GM12891 (cell line): ENCODE measurements around the gene ZBTB20.

Experiments
- DNase-seq: peaks from one replicate; pipeline ENCODE4 v3.0.0; 2011; ENCODE audit warnings: low spot score; ENCODE audit not compliant: insufficient read length
- FAIRE-seq: peaks from 2 replicates; lab custom pipeline; 2011; peaks lifted over from hg19 to GRCh38; lab: Jason Lieb, UNC
- PAX5 ChIP-seq: IDR thresholded peaks from 2 replicates; pipeline ENCODE4 v1.6.1; 2011; ENCODE audit warnings: low read length, moderate library complexity, mild to moderate bottlenecking; ENCODE audit not compliant: insufficient read depth, severe bottlenecking
- POLR2A ChIP-seq: IDR thresholded peaks from 2 replicates; pipeline ENCODE4 v1.6.1; 2011; ENCODE audit warnings: low read depth, low read length, control low read depth
- POLR2AphosphoS5 ChIP-seq: IDR thresholded peaks from 2 replicates; pipeline ENCODE4 v1.6.1; 2011; ENCODE audit warnings: low read depth, low read length, control low read depth
- POU2F2 ChIP-seq: IDR thresholded peaks from 2 replicates; pipeline ENCODE4 v1.6.1; 2011; ENCODE audit warnings: low read depth, mild to moderate bottlenecking, control low read depth, low read length, moderate library complexity
- SPI1 ChIP-seq: IDR thresholded peaks from 2 replicates; pipeline ENCODE4 v1.6.1; 2011; ENCODE audit warnings: low read depth, low read length, control low read depth
- TAF1 ChIP-seq: IDR thresholded peaks from 2 replicates; pipeline ENCODE4 v1.6.1; 2011; ENCODE audit warnings: low read depth, low read length, control low read depth

ZBTB20 gene

DNA sequence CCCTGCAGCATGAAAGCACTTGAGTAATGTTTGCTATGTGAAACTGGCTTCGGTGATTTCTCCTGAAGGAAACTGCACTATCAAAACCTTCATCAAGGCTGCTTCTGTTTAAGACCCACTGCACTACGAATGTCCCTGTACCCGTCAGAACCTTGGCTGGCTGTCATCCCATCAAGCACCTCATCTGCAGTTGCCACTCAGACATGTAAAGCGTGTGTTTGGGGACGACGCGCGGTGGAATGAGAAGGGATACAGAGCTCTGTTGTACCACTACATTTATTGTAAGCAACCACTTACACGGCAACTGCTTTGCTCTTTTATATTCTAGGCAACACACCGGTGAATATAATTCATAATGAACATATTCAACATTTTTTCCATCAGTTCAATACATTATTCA is 705.7 kb downstream of the ZBTB20 start:
- FAIRE-seq (no peak), DNase-seq (no peak)
- no peak for TF ChIP-seq POU2F2
- no peak for TF ChIP-seq POLR2AphosphoS5
- TF ChIP-seq SPI1 = no peak
- no peak for TF ChIP-seq TAF1
- TF ChIP-seq POLR2A = no peak
- TF ChIP-seq PAX5 = no peak

DNA sequence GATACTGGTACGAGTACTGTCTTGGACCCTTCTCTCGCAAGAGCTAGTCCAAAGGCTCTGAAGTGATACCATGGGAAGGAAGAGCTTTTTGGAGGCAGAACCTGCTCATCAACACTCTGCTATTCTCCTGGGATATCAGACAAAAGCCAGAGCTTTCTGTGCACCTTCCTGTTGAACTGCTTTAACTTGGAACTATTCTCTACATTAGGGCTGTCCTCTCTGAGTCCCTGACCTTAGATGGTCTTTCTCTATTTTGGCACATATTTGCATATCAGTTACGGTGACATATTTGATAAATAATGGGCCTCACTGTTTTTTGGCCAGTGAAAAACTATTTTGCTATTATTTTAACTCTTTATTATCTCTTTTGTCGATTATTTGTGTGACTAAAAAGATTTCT is 706.4 kb downstream of the ZBTB20 start:
- FAIRE-seq (no peak), DNase-seq (no peak)
- TF ChIP-seq POLR2A (no peak), SPI1 (no peak), POU2F2 (no peak)

DNA sequence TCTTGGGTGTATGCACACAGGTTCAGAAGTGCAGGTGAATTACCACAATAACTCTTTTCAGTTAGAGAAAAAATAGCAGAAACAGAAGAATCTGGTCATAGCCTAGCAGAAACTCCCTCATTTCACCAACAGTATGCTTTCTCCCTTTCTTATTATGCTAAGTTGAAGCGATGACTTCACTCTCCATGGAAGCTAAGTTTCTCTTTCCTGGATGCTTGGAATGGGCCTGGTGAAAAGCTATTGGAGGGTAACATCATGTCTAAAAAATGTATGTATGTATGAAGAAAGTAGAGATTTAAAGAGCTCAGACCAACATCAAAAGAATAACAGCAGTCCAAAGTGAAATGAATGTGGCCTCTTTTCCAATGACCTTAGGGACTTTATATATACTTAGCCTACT is 707.8 kb downstream of the ZBTB20 start:
- TF ChIP-seq POLR2AphosphoS5 (no peak), TAF1 (no peak), POU2F2 (no peak), POLR2A (no peak), PAX5 (no peak), SPI1 (no peak)
- DNase-seq (no peak), FAIRE-seq (no peak)

DNA sequence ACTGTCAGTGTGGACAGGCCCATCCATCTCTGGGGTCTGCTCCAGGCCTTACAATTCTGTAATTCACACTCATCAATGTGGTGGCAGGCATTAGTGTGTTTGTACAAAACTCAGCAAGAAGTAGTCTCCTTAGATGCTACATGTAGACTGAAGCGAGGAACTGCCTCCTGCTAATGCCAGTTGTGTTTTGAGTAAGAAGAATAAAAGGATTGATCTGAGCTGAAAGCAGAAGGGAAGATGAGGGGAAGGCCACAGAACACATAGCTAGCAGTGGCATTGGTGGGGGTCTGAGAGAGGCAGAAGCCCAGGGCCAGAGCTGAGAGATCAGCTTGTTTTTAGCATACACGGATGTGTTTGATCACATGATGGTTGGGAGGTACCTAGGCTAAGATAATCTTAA is 709.2 kb downstream of the ZBTB20 start:
- TF ChIP-seq POU2F2 = no peak
- no peak for TF ChIP-seq SPI1
- TF ChIP-seq POLR2AphosphoS5 = no peak
- TF ChIP-seq POLR2A = no peak
- no peak for TF ChIP-seq PAX5
- TF ChIP-seq TAF1 = no peak
- FAIRE-seq (peak; percentile 80), DNase-seq (no peak)

DNA sequence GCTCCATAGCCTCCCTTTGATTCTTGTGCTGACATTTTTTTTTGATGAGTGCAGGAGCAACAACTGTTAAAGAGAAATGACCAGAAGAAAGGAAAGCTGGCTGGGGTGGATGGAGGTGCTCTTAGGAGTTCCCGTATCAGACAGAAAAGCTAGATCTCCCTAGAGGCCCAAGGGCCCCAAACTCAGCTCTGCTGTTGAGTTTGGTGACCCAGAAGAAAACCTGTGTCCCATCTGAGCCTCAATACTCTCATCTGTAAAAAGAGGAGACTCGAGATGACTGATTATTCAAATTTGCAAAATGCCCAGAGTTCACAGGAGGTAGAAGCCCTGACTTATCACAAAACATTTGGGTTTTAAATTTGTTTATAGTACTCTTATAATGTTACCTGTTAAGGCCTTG is 710.9 kb downstream of the ZBTB20 start:
- TF ChIP-seq POLR2AphosphoS5 = no peak
- no peak for TF ChIP-seq POU2F2
- TF ChIP-seq TAF1 = no peak
- no peak for TF ChIP-seq PAX5
- no peak for TF ChIP-seq POLR2A
- no peak for TF ChIP-seq SPI1
- FAIRE-seq (no peak), DNase-seq (no peak)

DNA sequence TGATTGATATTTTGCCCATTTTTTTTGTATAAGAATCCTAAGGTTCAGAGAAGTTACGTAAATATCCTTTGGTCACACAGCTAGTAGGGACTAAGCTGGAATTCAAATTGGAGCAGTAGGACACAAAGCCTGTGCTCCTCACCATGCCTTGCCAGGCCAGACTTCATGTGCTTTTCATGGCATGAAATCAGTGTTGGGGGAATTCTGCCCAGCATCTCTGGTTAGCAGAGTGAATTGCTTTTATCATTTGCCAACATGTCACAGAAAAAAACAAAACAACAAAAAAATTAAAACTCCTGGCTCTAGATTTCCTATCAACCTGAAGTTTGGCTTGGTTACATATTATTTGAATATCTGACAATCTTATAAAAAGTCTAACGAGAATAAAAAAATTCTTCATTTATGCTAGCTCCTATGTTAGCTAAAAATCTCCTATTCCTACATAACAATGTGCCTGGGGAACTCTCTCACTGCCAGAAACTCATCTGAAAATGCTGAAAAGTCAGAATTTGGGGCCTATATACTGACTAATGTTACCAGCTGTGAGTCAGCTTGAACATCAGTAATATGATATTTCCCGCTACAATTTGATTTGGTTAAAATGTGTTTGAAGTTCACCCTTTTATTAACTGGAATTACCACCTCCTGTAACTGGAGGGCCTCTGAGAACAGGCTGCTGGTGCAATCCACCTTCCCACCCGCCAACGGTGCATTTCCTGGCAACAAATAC is 711.5 kb downstream of the ZBTB20 start:
- DNase-seq = no peak
- no peak for FAIRE-seq
- TF ChIP-seq PAX5 (no peak), TAF1 (no peak), POU2F2 (no peak), SPI1 (no peak), POLR2A (no peak), POLR2AphosphoS5 (no peak)

DNA sequence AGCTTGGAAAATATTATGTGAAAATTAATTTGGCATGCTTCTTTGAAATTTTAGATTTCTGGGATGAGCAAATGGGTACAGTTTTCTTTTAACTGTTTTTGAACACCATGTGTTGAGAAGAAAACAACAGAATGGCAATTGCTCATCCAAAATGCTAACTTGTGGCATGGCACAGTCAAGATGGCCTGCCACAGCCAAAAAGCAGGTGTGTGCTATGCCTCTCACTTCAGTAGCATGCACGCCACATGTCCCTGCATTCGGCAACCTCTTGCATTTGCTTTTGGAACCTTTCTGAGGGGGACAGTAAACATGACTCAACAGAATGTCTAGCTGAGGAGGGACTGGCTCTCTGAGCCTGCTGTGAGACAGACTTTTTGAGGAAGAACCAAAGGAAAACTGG is 714.8 kb downstream of the ZBTB20 start:
- DNase-seq = no peak
- TF ChIP-seq POU2F2 = no peak
- TF ChIP-seq POLR2AphosphoS5 = no peak
- TF ChIP-seq POLR2A = no peak
- no peak for TF ChIP-seq TAF1
- no peak for TF ChIP-seq PAX5
- no peak for TF ChIP-seq SPI1
- peak; percentile 20 for FAIRE-seq

DNA sequence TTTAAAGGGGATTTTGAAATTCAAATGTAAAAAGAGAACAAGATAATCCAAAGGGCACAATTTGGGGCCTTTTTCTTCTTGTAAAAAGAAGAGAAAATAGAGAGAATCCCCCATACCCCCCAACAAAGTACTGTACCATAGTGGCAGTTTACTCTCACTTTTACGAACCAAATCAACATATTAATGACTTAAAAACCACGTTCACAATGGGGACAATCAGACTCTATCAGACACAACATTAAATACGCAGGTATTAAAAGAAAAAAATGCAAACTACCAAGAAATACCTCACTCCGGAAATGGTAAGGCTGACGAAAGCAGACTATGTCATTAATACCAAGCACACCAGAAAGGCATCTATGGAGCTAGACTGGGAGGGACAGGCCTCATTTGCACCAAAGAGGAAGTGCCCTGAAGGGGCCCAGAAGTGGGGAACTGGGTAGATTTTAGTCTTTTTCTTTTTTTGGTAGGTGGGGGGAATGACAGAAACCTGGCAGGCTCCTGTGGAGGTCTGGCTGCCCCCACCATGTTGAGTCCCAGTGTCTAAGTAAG is 719.0 kb downstream of the ZBTB20 start:
- DNase-seq (no peak), FAIRE-seq (peak; percentile 31)
- TF ChIP-seq SPI1 (peak; percentile 94), POLR2AphosphoS5 (no peak)

DNA sequence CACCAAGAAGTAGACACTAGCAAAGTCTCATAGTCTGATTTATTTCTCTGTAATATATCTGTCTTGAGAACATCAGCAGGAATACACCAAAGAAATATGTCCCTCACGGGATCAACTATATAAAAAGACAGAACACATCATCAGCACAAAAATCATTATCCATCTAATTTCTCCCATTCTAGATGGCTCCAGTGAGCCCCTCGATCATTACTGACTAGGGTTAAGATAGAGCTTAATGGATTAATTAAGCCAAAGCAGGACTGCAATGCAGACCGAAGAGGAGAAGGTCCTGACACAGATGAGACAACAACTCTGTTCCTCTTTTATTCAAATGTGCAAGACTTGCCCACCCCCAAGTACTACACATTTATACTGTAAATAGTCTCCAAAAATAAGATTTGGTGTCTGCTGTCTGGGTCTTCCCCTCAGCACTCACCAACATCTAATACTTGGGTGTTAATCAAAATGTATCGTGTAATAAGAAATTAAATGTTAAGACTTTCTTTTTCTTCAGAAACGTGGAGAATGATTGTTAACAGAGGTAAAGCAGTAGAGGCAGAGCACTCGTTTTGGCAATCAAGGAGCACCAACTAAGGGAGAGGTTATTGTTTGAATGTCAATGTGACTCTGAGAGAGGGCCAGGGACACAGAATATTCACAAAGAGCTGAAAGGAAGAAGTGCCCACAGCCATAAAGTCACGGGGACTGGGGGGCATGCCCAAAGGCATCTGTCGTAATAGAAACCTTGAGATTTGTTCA is 719.6 kb downstream of the ZBTB20 start:
- FAIRE-seq = peak; percentile 58
- no peak for TF ChIP-seq POLR2AphosphoS5
- TF ChIP-seq SPI1 = peak; percentile 71
- DNase-seq = no peak

DNA sequence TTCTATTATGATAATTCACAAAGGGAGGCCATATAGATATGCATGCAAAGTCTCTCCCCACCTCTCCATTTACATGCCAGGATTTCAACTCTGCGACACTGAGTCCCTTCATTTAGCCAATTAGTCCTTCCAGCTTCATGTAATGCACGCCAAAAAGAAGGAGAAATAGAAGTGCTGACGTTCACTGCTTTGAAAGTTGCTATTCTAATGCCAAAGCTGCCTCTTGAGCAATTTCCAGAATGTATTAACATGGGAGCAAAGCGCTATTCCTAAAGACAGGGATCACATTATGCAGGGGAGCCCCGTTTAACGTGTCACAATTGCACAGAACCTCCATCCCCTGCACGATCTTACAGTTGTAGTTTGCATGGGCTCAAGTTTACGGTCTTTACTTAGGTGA is 722.8 kb downstream of the ZBTB20 start:
- FAIRE-seq (no peak), DNase-seq (no peak)
- no peak for TF ChIP-seq POLR2AphosphoS5
- no peak for TF ChIP-seq TAF1
- TF ChIP-seq SPI1 = no peak
- TF ChIP-seq POLR2A = no peak
- no peak for TF ChIP-seq POU2F2
- no peak for TF ChIP-seq PAX5

DNA sequence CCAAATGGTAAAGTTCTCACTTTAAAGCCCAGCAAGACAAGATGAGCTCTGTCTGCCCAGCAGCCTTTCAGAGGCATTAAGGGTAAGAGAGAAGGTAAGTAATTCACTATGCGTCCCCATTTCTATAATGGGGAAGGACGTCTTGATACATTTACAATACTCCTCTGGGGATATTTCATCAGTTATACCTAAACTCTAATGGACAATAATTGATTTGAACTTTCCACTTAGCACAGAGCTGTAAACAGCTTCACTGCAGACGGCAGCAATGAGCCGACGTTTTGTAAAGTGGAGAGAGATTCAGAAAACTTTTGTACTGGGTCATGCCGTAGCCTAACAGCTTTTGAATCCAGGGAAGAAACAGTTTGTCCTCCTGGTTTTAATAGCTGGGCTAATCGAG is 725.9 kb downstream of the ZBTB20 start:
- TF ChIP-seq PAX5 (no peak), POLR2A (no peak)
- DNase-seq = no peak
- FAIRE-seq = no peak
